PC-3 (cell line): Measurements from ENCODE around the gene OR13J1. TPM values are rescaled to one million over a fixed set of nuclear protein-coding genes. Genes with fewer than 3 reads are reported as not detected.
"Not testable (repeated sequence)": the region's sequence is repeated elsewhere in the genome, so short reads cannot be mapped to it uniquely, and the experiment has no call there.

Source experiments
- ATAC-seq: fragments of 200-7000 bp; cut with Tn5 transposase; 2 replicates; pipeline ENCODE4 v1.9.1; 2020; ENCODE audit warnings: mild to moderate bottlenecking, moderate library complexity
- BruUV-seq: library from RNA; stranded (reverse); fragments of 400-500 nt; replicated peaks from 2 replicates; lab custom pipeline; 2021; lab: Mats Ljungman, UMichigan
- CTCF ChIA-PET: fragments of 300-600 bp; sonication (Branson Sonifier 250); formaldehyde crosslinking; loops from one replicate; lab custom pipeline; 2022; ENCODE audit warnings: antibody characterized with exemption; lab: Charles Lee
- POLR2A ChIA-PET: fragments of 300-600 bp; sonication (Branson Sonifier 250); formaldehyde crosslinking; loops from one replicate; lab custom pipeline; 2022; ENCODE audit warnings: antibody characterized with exemption; ENCODE audit not compliant: unreplicated experiment; lab: Charles Lee
- DNase-seq: peaks from one replicate; pipeline ENCODE4 v3.0.0-alpha.2; 2015
- H2AFZ ChIP-seq: fragments of 300-600 bp; sonication (generic); 2 replicates; pipeline ENCODE4 v1.6.0; 2016; ENCODE audit warnings: antibody characterized with exemption, low read length
- H3F3A ChIP-seq: fragments of 300-600 bp; sonication (generic); one replicate; pipeline ENCODE4 v1.6.0; 2017; ENCODE audit warnings: antibody characterized with exemption, low read length, control low read depth, mild to moderate bottlenecking; ENCODE audit not compliant: unreplicated experiment
- H3K27ac ChIP-seq: fragments of 300-600 bp; sonication (generic); 2 replicates; pipeline ENCODE4 v1.5.1; 2016; ENCODE audit warnings: mild to moderate bottlenecking, low read length
- H3K27me3 ChIP-seq: fragments of 300-600 bp; sonication (generic); 2 replicates; pipeline ENCODE4 v1.6.1; 2016; ENCODE audit warnings: low read length, mixed read lengths
- H3K36me3 ChIP-seq: fragments of 300-600 bp; sonication (generic); 2 replicates; pipeline ENCODE4 v1.6.1; 2016; ENCODE audit warnings: low read depth, mixed run types, low read length, mixed read lengths
- H3K4me1 ChIP-seq: fragments of 300-600 bp; sonication (generic); 2 replicates; pipeline ENCODE4 v1.5.1; 2016; ENCODE audit warnings: low read length; ENCODE audit not compliant: insufficient read depth
- H3K4me2 ChIP-seq: fragments of 300-600 bp; sonication (generic); 2 replicates; pipeline ENCODE4 v1.6.0; 2016; ENCODE audit warnings: low read length
- H3K4me3 ChIP-seq: fragments of 300-600 bp; sonication (generic); 2 replicates; pipeline ENCODE4 v1.5.1; 2016; ENCODE audit warnings: mild to moderate bottlenecking, low read length, mixed read lengths
- H3K79me2 ChIP-seq: fragments of 300-600 bp; sonication (generic); 2 replicates; pipeline ENCODE4 v1.6.1; 2017; ENCODE audit warnings: low read length, mixed read lengths
- H3K9ac ChIP-seq: fragments of 300-600 bp; sonication (generic); 2 replicates; pipeline ENCODE4 v1.6.0; 2016; ENCODE audit warnings: mild to moderate bottlenecking, low read length
- H3K9me2 ChIP-seq: fragments of 300-600 bp; sonication (generic); replicated peaks from 2 replicates; pipeline ENCODE4 v1.6.1; 2016; ENCODE audit warnings: mixed run types, low read length, mixed read lengths
- H3K9me3 ChIP-seq: fragments of 300-600 bp; sonication (generic); 2 replicates; pipeline ENCODE4 v1.6.1; 2016; ENCODE audit warnings: low read length, mixed read lengths
- H4K20me1 ChIP-seq: fragments of 300-600 bp; sonication (generic); 2 replicates; pipeline ENCODE4 v1.6.1; 2016; ENCODE audit warnings: low read length, mixed read lengths
- EZH2 ChIP-seq: fragments of 300-600 bp; sonication (generic); IDR thresholded peaks from one replicate; pipeline ENCODE4 v1.6.1; 2017; ENCODE audit warnings: antibody characterized with exemption, mild to moderate bottlenecking, low read length; ENCODE audit not compliant: unreplicated experiment
- EZH2phosphoT487 ChIP-seq: fragments of 300-600 bp; sonication (generic); IDR thresholded peaks from 2 replicates; pipeline ENCODE4 v1.6.1; 2018; ENCODE audit warnings: mild to moderate bottlenecking, antibody characterized with exemption, low read length, borderline replicate concordance
- intact Hi-C: fragments of 100-400 bp; cut with micrococcal nuclease; formaldehyde crosslinking; loops from 2 replicates; pipeline ENCODE4 v1.9.0; 2023
- total RNA-seq: library from RNA; depleted of rRNA; stranded (reverse); fragments of >200 nt; gene quantifications from 2 replicates; pipeline ENCODE4 v1.2.3, GENCODE V29; 2014
- TF ChIP-seq, protein P1 (sequence below): fragments of 300-600 bp; sonication (generic); conservative IDR thresholded peaks from 2 replicates; pipeline ENCODE4 v1.5.1; 2017; ENCODE audit warnings: antibody characterized with exemption, low read depth, mild to moderate bottlenecking, low read length

The OR13J1 gene
- total RNA-seq, 1 experiment from 2014 or later, result not detected

GRCh38 chr9:35891646-35892045, 21.4 kb upstream of the OR13J1 start:
- Histone ChIP-seq H3F3A (no peaks in the 10 kb centered on the region), H4K20me1 (no peaks in the 10 kb centered on the region), H3K4me3 (no peak overlapping the region), H3K27me3 (no peaks in the 10 kb centered on the region), H3K9ac (no peak overlapping the region), H3K79me2 (no peaks in the 10 kb centered on the region), H3K9me3 (no peaks in the 10 kb centered on the region), H2AFZ (no peak overlapping the region), H3K9me2 (no peaks in the 10 kb centered on the region), H3K4me1 (no peaks in the 10 kb centered on the region), H3K4me2 (no peak overlapping the region), H3K36me3 (no peaks in the 10 kb centered on the region), H3K27ac (no peak overlapping the region)
- DNase-seq, result no peak
- no TSS peak for BruUV-seq
- ChIA-PET CTCF (no interaction called here), POLR2A (no interaction called here)
- no peak for ATAC-seq
- intact Hi-C loops, result no loop called here
- TF ChIP-seq EZH2 (no peak), EZH2phosphoT487 (no peak)
- TF ChIP-seq, protein P1, sequence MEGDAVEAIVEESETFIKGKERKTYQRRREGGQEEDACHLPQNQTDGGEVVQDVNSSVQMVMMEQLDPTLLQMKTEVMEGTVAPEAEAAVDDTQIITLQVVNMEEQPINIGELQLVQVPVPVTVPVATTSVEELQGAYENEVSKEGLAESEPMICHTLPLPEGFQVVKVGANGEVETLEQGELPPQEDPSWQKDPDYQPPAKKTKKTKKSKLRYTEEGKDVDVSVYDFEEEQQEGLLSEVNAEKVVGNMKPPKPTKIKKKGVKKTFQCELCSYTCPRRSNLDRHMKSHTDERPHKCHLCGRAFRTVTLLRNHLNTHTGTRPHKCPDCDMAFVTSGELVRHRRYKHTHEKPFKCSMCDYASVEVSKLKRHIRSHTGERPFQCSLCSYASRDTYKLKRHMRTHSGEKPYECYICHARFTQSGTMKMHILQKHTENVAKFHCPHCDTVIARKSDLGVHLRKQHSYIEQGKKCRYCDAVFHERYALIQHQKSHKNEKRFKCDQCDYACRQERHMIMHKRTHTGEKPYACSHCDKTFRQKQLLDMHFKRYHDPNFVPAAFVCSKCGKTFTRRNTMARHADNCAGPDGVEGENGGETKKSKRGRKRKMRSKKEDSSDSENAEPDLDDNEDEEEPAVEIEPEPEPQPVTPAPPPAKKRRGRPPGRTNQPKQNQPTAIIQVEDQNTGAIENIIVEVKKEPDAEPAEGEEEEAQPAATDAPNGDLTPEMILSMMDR, result no peak

DNA sequence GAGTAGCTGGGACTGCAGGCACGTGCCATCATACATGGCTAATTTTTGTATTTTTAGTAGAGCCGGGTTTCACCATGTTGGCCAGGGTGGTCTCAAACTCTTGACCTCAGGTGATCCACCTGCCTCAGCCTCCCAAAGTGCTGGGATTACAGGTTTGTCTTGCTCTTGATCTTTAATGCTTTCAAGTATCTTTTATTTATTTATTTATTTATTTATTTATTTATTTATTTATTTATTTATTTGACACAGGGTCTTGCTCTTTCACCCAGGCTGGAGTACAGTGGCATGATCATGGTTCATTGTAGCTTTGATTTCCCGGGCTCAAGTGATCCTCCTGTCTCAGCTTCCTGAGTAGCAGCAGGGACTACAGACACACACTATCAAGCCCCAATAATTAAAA, 14.7 kb upstream of the OR13J1 start:
- H3K4me3 ChIP-seq, H3K4me2 ChIP-seq, POLR2A ChIA-PET, H3K9me3 ChIP-seq, H3K36me3 ChIP-seq, H3K9me2 ChIP-seq, H3K27me3 ChIP-seq, intact Hi-C loops, BruUV-seq, H4K20me1 ChIP-seq, H3K27ac ChIP-seq, H3K79me2 ChIP-seq, CTCF ChIA-PET, H3K4me1 ChIP-seq, H3K9ac ChIP-seq, H2AFZ ChIP-seq, H3F3A ChIP-seq, ATAC-seq, DNase-seq: not testable (repeated sequence)

GRCh38 chr9:35882996-35883395, 12.8 kb upstream of the OR13J1 start:
- H3K4me2 ChIP-seq, result no peak overlapping the region
- no peaks in the 10 kb centered on the region for H3K4me1 ChIP-seq
- no peaks in the 10 kb centered on the region for H3K9me2 ChIP-seq
- no peak overlapping the region for H3K9ac ChIP-seq
- BruUV-seq, result no TSS peak
- ChIA-PET POLR2A (no interaction called here), CTCF (interaction anchor here (0.8 to 1.6 kb wide), 2 partner anchors 93 to 329 kb away, joined by 3 to 29 read pairs; no protein-coding TSS in a partner anchor)
- H3K4me3 ChIP-seq, result no peak overlapping the region
- H3K27ac ChIP-seq, result no peak overlapping the region
- H3K9me3 ChIP-seq, result no peaks in the 10 kb centered on the region
- H2AFZ ChIP-seq, result no peak overlapping the region
- no peaks in the 10 kb centered on the region for H3K36me3 ChIP-seq
- no peaks in the 10 kb centered on the region for H3F3A ChIP-seq
- no peaks in the 10 kb centered on the region for H3K79me2 ChIP-seq
- H3K27me3 ChIP-seq, result no peaks in the 10 kb centered on the region
- DNase-seq (no peak), ATAC-seq (no peak)
- TF ChIP-seq EZH2, result no peak
- TF ChIP-seq, protein P1, result no peak
- no peak for TF ChIP-seq EZH2phosphoT487
- H4K20me1 ChIP-seq, result no peaks in the 10 kb centered on the region
- intact Hi-C loops, result loop anchor here (1.0 kb wide), 2 partner anchors 57 to 93 kb away; no protein-coding TSS in a partner anchor
